OCI-M1 (cell line): ENCODE results near the gene TRAPPC10.

Experiments used
- DNase-seq: peaks from one replicate; lab custom pipeline; 2025; lab: John Stamatoyannopoulos, UW

Gene TRAPPC10

DNA sequence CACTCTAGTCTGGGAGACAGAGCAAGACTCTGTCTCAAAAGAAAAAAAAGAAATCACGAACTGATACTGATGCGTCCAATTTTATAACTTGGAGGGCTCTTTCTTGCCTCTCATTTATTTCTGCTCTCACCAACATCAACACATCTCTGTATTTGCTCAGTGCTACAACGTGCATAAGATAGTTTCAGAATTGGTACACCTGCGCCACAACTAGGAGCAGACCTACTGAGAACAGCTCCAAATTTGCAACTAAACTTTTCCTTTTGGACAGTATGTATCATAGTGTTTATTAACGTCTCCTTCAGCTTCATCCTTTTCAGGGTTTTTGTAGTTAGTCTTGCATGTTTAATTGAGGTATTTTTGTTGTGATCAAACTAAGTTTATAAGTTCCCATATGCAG is 27.7 kb downstream of the TRAPPC10 start:
- DNase-seq = no peak

DNA sequence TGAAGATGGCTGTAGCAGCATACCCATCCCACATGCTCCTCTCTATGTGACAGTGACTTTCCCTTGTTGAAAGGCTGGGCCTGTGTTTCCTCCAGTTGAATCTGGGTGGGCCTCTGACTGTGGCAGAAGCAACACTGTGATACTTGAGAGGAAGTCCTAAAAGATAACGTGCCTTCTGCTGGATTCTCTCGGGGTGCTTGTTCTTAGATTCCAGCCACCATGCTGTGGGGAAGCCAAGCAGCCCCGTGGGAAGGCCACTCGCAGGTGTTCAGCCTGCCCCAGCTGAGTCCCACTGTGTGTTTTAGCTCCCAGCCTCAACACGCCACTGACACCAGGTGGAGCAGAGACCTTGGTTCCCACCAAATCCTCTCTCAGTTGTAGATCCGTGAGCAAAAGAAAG is 31.5 kb downstream of the TRAPPC10 start:
- DNase-seq = no peak

DNA sequence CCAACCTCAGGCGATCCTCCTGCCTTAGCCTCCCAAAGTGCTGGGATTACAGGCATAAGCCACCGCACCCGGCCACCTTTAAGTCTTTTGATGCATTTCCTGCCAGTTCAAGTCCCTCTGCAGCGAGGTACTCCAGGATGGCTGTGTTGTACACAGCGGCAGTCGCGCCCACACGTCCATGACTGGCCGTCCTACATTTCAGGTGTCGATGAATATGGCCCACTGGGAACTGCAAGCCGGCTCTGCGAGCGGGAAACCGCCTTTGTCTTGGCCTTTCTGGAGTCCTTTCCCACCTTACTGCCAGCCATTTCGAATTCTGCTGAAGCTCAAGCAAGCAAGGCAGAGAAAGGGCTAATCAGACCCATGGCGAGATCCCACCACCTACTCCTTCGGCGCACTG is 34.6 kb downstream of the TRAPPC10 start:
- DNase-seq = no peak

DNA sequence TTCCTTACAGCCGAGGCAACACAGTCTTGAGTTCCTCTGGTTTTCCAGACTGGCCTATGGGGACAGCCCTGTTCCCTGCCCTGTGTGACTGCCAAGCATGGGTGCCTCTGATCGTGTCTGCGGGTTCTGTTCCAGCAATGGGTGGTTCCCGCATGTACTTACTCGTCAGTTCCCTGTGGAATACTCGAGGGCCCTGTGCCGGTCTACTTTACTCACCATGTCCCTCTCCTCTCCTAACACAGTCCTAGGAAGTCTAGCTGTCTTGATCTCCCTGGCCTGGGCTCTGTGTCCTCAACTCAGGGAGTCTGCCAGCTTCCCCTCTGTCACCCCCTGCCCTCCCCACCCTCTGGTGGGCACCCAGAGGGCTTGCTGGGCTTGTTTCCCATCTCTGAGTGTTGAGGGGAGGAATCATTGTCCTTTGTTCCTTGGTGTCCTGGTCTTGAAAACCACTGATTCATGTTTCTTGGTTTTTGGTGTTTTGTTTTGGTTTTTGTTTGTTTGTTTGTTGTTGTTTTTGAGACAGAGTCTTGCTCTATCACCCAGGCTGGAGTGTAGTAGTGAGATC is 36.0 kb downstream of the TRAPPC10 start:
- no peak for DNase-seq

DNA sequence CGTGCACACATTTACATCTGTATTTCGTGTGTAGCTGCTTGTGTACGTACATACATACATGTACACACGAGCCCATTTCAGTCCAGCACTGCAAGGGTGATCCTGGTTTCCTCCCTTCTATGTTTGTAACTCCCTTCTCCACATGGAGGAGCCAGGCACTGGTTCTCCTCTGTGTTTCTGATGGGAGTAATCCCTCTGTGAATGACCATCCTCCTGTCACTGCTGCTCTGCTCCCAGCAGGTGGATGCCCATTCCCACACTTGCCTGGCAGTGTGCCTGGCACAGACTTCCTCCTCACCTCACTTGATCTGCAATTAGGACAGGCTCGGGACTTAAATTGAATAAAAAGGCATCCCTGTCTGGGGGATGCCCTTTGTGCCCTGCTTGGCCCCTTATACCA is 37.1 kb downstream of the TRAPPC10 start:
- no peak for DNase-seq

DNA sequence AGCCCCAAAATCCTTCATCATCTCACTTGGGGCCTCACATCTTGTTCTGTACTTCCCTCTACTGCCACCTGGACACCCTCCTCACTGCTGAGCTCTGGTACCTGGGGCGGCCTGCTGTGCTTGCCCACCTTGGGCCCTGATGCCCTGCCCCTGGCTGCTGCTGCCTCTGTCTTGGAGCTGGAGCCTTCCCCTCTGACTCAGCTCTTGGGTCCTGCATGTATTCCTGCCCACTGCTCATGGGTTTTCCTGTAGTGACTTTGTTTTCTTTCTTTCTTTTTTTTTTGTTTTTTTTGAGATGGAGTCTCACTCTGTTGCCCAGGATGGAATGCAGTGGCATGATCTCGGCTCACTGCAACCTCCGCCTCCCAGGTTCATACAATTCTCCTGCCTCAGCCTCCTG is 37.5 kb downstream of the TRAPPC10 start:
- DNase-seq = no peak

DNA sequence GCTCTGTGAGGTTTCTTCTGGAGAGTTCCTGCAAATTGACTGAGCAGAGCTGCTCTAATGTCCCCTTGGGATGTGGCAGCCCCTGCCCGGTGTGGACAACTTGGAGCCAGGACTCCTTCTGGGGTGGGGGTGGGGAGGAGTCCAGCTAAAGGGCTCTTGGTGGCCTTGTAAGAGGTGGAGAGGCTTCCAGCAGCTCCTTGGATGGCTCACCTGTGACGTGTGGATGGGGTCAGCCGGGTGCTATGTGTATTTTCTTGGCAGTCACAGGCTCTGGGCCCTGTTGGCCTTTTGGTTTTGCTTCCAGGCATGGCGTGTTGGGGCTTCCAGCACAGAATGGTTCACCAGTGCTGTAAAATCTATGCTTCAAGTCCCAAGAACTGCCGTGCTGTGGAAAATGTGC is 38.2 kb downstream of the TRAPPC10 start:
- no peak for DNase-seq

DNA sequence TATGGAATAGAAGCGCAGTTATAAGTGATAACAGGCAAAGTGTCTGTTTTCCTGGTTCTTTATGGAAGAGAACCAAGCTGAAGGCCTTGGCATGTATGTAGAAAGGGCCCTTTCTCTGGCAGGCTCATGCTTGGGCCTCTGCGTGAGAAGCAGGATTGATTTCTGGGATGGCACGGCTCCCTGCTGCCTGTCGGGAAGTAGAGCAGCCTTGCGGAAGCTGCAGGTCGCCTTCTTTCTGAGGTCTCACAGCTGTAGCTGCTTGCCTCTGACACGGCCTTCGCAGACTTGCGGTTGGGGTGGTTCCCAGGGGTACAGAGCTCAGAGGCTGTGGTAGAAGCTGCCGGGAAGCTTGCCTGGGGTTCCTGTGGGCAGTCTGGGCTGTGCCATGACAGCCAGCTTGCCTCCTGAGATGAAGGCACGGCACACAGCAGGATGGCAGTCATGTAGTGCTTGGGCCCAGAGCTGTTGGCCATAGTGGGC is 39.4 kb downstream of the TRAPPC10 start:
- DNase-seq = no peak

DNA sequence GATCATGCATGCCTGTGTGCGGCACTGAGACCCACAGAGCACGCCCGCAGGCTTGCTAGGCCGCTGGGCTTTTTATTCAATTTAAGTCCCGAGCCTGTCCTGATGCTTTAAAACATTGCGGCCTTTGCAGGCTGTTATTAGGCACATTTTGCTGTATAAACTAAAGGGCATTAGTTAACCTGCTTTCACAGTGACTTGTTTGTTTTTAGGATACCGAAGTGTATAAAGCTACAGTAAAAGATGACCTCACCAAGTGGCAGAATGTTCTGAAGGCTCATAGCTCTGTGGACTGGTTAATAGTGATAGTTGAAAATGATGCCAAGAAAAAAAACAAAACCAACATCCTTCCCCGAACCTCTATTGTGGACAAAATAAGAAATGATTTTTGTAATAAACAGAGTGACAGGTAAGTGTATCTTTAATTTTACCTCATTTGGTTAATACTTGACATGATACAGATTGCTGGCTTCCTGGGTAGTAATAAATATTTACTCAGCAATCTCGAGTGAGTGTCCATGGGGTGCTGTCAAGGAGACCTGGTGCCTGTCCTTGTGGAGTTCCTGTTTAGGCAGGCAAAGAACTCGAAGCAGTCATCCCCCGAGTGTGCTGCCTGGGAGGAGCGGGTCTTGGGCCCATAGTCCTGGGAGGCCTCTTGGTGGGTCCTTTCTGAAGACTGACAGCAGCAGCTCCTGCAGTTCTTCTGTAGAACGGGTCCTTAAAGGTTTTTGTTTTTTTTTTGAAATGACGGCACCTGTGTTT is 40.1 kb downstream of the TRAPPC10 start:
- DNase-seq = no peak

DNA sequence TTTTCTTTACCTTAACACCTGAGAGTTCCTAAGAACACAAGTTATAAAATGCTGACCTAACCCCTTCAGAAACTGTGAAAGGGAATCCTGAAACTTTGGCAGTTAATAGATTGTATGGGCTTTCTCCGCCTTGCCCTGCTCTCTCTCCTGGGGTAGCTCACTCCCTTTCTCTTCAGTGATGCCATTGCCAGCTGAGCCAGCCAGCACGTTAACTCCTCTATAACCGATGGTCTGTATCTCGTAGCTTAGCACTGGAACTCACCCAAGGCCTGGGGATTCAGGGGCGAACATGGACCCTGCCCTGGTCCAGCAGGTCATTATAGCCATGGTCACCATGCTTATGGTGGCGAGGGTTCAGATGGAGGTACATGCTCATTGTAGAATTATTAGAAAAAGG is 40.7 kb downstream of the TRAPPC10 start:
- DNase-seq = no peak

DNA sequence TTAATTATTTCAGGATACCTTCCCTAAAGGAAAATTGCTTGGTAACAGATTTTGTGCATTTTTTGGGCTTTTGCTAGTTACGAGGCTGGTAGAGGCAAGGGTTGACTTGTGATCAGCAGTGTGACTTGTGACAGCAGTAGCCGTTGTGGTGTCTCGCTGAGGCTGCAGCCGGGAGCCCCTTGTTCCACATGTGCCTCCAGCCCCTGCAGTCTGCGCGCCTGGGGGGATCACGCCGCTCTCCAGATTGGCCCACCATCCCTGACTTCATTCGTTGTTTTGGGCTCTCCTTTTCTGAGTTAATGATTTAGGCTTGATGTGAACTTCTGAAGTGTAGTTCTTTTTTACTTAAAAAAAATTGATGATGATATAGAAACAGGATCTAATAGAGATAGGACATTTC is 41.5 kb downstream of the TRAPPC10 start:
- DNase-seq = no peak

DNA sequence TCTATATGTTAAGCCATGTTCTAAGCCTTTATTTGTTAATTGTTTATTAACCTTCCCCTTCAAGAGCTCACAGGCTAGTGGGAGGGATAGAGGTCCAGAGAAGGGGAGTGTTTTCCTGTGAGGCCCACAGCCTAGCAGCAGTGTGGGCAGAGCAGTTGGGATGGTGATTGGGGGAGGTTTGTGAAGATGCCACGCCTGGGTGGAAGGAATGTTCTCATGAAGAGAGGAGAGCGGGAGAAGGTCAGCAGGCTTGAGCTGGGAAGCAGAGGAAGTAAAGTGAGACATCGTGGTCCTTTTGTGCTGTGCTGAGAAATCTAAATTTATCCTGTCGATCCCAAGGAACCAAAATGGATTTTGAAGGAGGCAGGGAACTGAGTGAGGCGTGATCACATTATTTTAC is 42.6 kb downstream of the TRAPPC10 start:
- no peak for DNase-seq

DNA sequence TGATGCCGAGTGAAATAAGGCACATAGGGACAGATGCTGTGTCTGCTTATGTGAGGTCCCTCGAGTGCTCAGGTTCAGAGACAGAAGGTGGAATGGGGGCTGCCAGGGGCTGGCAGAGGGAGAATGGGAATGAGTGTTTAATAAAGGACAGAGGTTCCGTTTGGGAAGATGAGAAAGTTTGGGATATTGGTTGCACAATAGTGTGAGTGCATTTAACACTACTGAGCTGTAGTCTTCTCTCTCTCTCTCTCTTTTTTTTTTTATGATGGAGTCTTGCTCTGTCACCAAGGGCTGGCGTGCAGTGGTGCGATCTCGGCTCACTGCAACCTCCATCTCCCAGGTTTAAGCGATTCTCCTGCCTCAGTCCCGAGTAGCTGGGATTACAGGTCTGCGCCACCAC is 44.9 kb downstream of the TRAPPC10 start:
- no peak for DNase-seq

DNA sequence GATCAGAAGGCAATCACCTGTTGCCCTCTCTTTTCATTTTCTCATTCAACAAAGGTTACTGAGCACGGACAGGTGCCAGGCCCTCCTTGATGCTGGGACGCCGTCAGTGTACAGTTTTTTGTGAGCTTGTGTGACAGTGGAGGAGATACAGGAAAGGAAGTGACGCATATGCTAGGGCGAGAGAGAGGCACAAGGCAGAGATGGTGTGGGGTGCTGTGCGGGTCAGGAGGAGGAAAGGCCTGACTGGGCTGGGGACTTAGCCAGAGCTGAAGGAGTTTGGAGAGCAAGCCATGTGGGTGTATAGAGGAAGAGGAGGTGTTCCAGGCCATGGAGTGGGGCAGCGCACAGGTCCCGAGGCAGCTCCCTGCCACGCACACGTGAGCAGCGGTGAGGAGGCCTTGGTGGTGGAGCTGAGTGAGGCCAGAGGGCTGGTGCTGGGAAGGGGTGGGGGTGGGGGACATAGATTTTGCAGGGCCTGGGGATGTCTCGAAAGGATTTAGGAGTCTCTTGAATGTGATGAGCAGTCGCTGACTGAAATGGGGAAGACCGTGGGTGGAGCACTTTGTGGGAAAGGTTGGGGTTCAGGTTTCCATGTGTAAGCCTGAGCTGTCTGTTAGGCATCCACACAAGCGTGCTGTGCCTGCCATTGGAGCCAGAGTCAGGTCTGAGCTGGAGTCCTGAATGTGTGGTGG is 46.0 kb downstream of the TRAPPC10 start:
- DNase-seq = no peak

DNA sequence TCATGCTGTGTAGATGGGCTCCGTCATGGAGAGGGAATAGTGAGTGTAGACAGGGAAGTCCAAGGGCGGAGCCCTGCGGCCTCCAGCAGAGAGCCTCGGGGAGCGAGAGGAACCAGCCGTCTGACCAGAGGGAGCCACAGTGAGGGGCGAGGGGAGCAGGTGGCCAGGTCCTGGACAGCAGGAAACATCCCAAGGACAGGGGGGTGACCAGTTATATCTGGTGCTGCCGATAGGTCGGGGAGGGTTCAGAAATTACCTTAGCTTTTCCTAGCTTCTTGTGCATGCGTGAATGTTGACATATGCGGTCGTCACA is 46.5 kb downstream of the TRAPPC10 start:
- no peak for DNase-seq

DNA sequence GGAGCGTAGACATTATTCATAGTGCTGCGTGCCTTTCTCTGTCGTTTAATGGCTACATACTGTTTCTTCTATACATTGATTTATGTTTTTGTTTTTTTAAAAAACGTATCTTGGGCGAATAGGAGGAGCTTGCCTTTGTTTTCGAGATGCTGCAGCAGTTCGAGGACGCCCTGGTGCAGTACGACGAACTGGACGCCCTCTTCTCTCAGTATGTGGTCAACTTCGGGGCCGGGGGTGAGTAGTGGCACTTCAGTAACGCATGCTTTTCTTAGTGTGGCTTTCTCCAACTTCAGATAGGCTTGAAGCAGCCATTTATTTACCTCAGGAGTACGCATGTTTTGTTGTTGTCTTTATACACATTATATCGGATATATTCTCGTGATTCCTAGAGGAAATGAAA is 46.9 kb downstream of the TRAPPC10 start:
- DNase-seq = no peak

DNA sequence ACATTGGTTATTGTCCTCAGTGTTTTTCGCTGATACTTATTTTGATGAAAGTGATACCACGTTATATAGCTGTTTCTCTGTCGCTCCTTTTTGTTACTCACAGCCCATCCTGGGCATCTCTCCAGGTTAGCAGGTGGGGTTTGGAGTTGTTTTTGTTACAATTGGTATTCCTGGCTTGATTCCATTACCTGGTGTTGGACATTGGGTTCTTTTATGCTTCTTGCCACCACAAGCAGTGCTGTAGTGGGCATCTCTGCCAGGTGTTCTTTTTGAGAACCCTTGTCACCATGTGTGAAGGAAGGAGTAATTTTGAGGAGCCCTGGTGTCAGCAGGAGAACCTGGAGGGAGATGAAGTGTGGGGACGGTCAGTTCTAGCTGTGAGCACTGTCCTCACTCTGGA is 47.6 kb downstream of the TRAPPC10 start:
- DNase-seq = no peak

DNA sequence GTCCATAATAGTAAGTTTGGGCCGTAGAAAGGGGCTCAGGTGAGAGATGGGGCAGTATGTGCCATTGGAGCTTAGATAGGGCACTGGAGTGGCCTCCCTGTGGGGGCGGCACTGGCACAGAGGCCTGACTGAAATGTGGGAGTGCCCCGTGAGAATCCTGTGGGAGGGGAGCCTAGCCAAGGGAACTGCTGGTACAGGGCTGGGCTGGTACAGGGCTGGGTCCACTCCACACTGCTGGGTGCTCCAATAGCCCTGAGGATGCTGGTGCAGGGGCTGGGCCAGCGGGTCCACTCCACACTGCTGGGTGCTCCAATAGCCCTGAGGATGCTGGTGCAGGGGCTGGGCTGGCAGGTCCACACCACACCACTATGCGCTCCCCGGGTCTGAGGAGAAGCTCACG is 50.3 kb downstream of the TRAPPC10 start:
- DNase-seq = no peak

DNA sequence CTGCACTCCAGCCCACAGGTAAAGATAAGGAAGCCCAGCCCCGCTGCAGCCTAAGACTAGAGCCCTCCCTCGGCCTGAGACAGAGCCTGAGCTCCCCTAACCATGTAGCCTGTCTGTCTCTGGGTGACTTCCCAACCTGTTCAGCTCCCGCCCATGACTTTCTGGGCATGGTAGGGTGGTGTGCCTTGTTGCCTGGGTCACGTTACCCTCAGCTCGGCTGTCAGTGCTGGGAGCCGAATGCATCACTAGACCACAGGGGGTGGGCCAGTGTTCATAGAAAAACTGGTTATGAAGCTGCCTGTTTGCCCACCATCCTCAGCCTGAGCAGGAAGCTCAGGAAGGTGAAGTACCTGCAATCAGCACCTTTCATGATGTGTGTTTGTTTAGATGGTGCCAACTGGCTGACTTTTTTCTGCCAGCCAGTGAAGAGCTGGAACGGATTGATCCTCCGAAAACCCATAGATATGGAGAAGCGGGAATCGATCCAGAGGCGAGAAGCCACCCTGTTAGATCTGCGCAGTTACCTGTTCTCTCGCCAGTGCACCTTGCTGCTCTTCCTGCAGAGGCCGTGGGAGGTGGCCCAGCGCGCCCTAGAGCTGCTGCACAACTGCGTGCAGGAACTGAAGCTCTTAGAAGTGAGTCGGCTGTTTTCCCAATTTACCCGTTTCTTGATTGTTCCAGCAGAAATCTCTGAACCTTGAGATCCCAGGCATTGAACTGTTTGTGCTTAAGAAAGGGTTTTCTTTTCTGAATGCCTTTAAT is 51.2 kb downstream of the TRAPPC10 start:
- DNase-seq = no peak

DNA sequence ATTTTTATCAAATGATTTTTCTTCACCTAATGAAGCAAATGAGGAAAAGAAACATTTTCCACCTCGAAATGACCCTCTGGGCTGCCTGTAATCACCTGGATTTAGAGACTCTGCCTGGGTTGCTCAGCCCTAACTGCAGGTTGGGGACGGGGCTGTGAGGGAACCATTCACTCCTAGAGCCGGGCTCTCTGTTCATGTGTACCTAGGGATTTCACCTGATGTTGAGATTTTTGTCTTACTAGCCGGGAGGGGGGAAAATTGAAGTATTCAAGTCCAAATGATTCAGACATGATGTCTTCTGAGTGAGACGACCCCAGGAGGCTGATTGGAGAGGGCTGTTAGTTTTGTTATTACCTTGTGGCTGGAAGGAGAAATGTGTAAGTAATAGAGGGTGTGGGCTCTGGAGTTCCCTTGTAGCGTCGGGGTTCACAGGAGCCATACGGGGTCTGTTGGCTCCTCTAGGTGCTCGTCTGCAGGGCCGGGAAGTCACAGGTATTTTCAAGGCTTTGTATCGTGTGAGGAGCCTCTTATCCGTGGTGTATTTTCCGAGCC is 52.8 kb downstream of the TRAPPC10 start:
- DNase-seq = no peak

DNA sequence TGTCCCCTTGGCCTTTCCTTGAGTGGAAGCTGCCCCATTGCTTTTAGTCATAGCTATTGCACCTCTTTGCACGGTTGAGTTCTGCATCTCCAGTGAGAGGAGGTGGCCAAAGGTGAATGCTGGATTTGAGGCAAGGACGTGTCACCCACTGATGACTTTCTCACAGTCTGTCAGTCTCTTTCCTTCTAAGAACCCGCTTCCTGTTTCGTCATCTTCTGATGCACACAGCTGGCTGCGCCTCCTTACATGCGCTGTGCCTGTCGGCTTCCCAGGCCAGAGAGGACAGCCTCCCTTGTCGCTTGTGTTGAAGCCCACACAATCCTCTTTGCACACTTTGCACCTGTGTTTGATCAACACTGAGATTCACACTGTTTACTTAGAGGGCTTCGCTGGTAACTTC is 53.3 kb downstream of the TRAPPC10 start:
- DNase-seq = no peak

DNA sequence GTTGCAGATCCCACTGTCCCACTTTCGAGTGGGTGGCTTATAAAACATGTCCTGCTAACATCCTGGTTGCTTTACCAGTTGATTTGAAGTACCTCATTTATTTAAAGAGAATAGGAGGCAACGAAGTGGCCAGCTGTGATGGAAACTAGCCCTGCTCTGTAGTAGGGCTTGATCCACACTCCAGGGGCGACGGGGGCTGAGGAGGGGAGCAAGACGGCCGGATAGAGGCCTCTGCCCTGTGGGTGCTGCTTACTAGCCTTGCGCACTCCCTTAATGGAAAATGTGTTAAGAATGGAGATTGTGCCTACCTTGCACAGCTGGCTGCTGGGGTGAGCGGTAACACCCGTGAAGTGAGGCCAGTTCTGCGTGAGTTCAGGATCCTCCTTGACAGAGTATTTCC is 54.0 kb downstream of the TRAPPC10 start:
- no peak for DNase-seq
